Heart left ventricle (tissue), 16 donors: ENCODE data around the gene AMPD1. TPM values are rescaled to one million over a fixed set of nuclear protein-coding genes. Genes with fewer than 3 reads are reported as not detected.

Experiments
- ATAC-seq, 4 donors: fragments of 200-7000 bp; cut with Tn5 transposase; one replicate each; pipeline ENCODE4 v1.9.1; 2020 to 2022; ENCODE audit warnings: moderate library complexity in 4 of 4, mild to moderate bottlenecking in 3 of 4, moderate number of reproducible peaks in 1 of 4
- DNase-seq, 5 donors: peaks; one replicate each; pipeline ENCODE4 v3.0.0-alpha.2; 2020
- H3K27ac ChIP-seq, 12 donors: fragments of 200-600 bp; sonication (generic) in 4 of 12; one replicate each; pipeline versions ENCODE4 v1.5.0 to v1.8.0; 2016 to 2022; ENCODE audit warnings: mild to moderate bottlenecking in 2 of 12
- H3K27me3 ChIP-seq, 9 donors: fragments of 200-600 bp; sonication (generic) in 2 of 9; one replicate each; pipeline versions ENCODE4 v1.5.1 to v1.8.0; 2016 to 2022; ENCODE audit warnings: mild to moderate bottlenecking in 3 of 9
- H3K36me3 ChIP-seq, 9 donors: fragments of 200-600 bp; sonication (generic) in 2 of 9; one replicate each; pipeline versions ENCODE4 v1.5.0 to v1.8.0; 2018 to 2022; ENCODE audit warnings: mild to moderate bottlenecking in 2 of 9
- H3K4me1 ChIP-seq, 12 donors: fragments of 200-600 bp; sonication (generic) in 4 of 12; one replicate each; pipeline versions ENCODE4 v1.5.0 to v1.8.0; 2016 to 2022; ENCODE audit warnings: mild to moderate bottlenecking in 3 of 12
- H3K4me3 ChIP-seq, 12 donors: fragments of 200-600 bp; sonication (generic) in 4 of 12; one replicate each; pipeline versions ENCODE4 v1.5.0 to v1.8.0; 2017 to 2022; ENCODE audit warnings: mild to moderate bottlenecking in 9 of 12, moderate library complexity in 4 of 12
- H3K9me3 ChIP-seq, 12 donors: fragments of 200-600 bp; sonication (generic) in 4 of 12; one replicate each; pipeline versions ENCODE4 v1.5.0 to v1.8.0; 2016 to 2022; ENCODE audit warnings: mild to moderate bottlenecking in 1 of 12
- CTCF ChIP-seq, 12 donors: fragments of 200-600 bp; sonication (generic) in 4 of 12; IDR thresholded peaks; one replicate each; pipeline versions ENCODE4 v1.5.0 to v1.8.0; 2018 to 2022; ENCODE audit warnings: antibody characterized with exemption in 12 of 12, mild to moderate bottlenecking in 5 of 12
- POLR2A ChIP-seq, 2 donors: fragments of 450-650 bp; IDR thresholded peaks; one replicate each; pipeline ENCODE4 v1.6.1; 2017; ENCODE audit warnings: antibody characterized with exemption in 2 of 2, mild to moderate bottlenecking in 2 of 2, moderate library complexity in 2 of 2
- WGBS, 4 donors: extraction: QIAGEN DNeasy Blood & Tissue Kit in 2 of 4; methylation state at CpG; one replicate each; pipeline versions ENCODE4 v1.1.5 to v1.1.7; 2013 to 2018; 5-methylcytosine and 5-hydroxymethylcytosine counted together
- intact Hi-C, 10 donors: fragments of 100-400 bp; cut with DNase I; formaldehyde crosslinking; loops; one replicate each; pipeline versions ENCODE4 v1.11.1 to v1.14.2; 2022
- polyA plus RNA-seq, 2 donors: library from polyadenylated mRNA; stranded (reverse); fragments of 200-250 nt; gene quantifications; one replicate each; pipeline ENCODE4 v1.2.3, GENCODE V29; 2013
- total RNA-seq, 9 donors: library from RNA; depleted of rRNA in 2 of 9; stranded (reverse); fragments of >200 nt in 2 of 9; fragmentation: NEBNext Ultra II Directional in 3 of 9; extraction: Animal tissue kit (Norgen Biotek cat#: 25700) in 3 of 9; gene quantifications; one replicate each; pipeline versions ENCODE4 v1.1.0 to v1.2.4, GENCODE V29; 2016 to 2023
- donor health status: ischemic (EF 13 %, LVEDD 7.1; RV severe dilation, severe dysfunction).
- donor health status: healthy with polysubstance abuse.
- donor health status: DM: no; HTN: yes; CAD: no.
- donor health status: DM: no; HTN: no; CAD: no.
- donor health status: ischemic (EF 25% LVEDD 6.9; RV normal size, moderate dysfunction).
- donor health status: ischemic (EF 25% LVEDD 5.7; RV mildly dilated, moderate dysfunction).
- donor health status: healthy.
- donor health status: DM: yes; HTN: yes; CAD: no.
- donor health status: ischemic (EF 35%, LVEDD 5.7; RV mildly dilated, moderate dysfunction).
- donor health status: nonischemic (EF 11% LVEDD 7.7; RV severe dilation, severe dysfunction).
- donor health status: DM: yes; HTN: yes; CAD: no.
- donor health status: PGD.
- donor health status: ischemic (EF 29% LVEDD 5.4; RV normal size, mild dysfunction).
- donor health status: nonischemic (EF 23%, LVEDD 6.1; RV moderate dilation, normal function).

Gene AMPD1
- total and polyA plus RNA-seq, 11 donors: not detected

DNA sequence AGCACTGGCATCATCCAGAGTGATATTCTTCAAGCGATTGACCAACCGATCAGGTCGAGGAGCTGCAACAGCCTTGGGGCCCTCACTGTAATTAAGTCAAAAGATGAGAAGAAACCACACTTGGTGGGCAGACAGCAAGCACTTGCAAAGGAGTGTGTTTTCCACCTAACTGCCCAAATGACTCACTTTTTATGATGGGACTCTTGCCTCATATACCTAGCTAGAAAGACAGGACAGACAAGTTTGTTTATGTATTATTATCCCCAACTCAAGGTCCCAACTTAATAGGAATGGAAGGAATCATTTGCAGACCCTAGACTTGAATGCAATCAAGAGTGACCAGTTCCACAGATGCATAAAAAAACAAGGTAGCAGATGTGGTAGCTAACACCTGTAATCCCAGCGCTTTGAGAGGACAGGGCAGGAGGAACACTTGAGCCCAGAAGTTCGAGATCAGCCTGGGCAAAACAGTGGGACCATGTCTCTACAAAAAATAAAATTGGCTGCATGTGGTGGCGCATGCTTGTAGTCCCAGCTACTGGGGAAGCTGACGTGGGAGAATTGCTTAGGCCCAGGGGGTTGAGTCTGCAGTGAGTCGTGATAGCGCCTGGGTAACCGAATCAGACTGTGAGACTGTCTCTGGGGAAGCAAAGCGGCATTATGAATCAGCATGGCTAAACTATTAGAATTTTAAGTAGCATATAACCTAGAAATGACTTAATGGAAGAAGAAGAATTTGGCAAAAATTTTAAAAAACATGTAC lies 23.5 kb upstream of the AMPD1 start:
- intact Hi-C loops: loop anchor here in 5 of 10 donors (5.0 to 10.0 kb wide), 6 partner anchors 33 to 372 kb away; partner anchors contain the start of genes BCAS2 (in 3 of the 5) and CSDE1 (in 2 of the 5)
- 90 to 94% (median 93%) methylated on average over 11 of the region's 11 CpGs for WGBS, 4 donors
- Histone ChIP-seq H3K4me3 (no peak overlapping the region), H3K4me1 (peaks cover 0 to 33% (median 23%) of the 10 kb centered on the region in 12 donors), H3K9me3 (no peaks in the 10 kb centered on the region), H3K36me3 (peaks cover 0 to 82% (median 72%) of the 10 kb centered on the region in 9 donors), H3K27me3 (no peaks in the 10 kb centered on the region), H3K27ac (no peak overlapping the region)
- ATAC-seq (no peak), DNase-seq (no peak)
- no peak for TF ChIP-seq POLR2A (IDR thresholded peaks at IDR 0.05)
- TF ChIP-seq CTCF (IDR thresholded peaks at IDR 0.05): no peak

DNA sequence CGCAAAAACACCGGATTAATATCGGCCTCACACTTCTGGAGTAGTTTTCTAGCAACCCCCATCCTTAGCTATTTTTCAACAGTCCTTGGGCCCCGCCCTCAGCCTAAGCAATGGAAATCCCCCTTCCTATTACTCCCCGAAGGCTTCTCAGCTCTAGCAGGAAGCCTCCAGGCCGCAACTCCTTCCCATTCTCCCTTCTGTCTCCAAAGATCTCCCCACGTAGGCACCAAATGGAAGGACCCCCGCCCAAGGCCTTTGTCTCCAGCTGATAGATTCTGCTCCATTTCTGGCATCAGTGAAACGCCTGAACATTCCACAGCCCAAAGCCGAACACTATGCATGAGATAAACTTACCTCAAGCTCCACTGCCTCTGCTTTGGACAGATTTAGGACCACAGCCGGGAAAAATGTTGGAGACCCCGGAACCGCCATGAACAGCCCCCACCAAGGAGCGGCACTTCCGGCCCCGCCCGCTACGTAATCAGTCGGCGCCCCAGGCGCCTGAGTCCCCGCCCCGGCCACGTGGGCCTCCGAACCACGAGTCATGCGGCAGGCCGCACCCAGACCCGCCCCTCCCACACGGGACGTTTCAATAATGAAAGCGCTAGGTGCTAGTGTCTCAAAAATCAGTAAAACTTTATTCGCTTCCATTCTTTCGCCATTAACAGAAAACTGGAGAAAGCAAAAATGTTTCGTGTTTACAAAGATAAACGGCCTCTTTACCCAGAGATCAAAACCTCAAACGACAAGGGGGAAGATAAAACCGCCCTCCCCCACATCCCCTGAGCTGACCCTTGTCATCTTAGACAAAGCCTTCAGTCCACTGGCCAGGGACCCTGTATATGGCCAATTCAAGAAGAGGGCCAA lies 21.2 kb upstream of the AMPD1 start, which contains the start of gene NRAS:
Gene NRAS (minus strand): TSS at position 468 of the 867 bp plus-strand sequence. CDS start 611 bp downstream, outside the sequence.
- ATAC-seq (peak; percentile 98 to 100 (median 100)), DNase-seq (peak; percentile 95 to 97 (median 96))
- 0 to 1% (median 1%) methylated on average over 37 to 38 of the region's 38 CpGs for whole genome bisulfite sequencing, 4 donors
- Histone ChIP-seq H3K36me3 (peaks cover 0 to 82% (median 72%) of the 10 kb centered on the region in 9 donors), H3K27me3 (no peaks in the 10 kb centered on the region), H3K27ac (peak within 1 kb of the TSS; percentile 37 to 96 (median 88)), H3K4me1 (peaks cover 0 to 38% (median 19%) of the 10 kb centered on the region in 12 donors), H3K4me3 (peak within 1 kb of the TSS; percentile 61 to 94 (median 83)), H3K9me3 (no peaks in the 10 kb centered on the region)
- peak in 1 of 2 donors; percentile 57 for TF ChIP-seq POLR2A (IDR thresholded peaks at IDR 0.05)
- no peak for TF ChIP-seq CTCF (IDR thresholded peaks at IDR 0.05)
- intact Hi-C loops: loop anchor here in 7 of 10 donors (2.0 to 10.0 kb wide), 11 partner anchors 34 to 369 kb away; partner anchors contain the start of genes BCAS2 (in 5 of the 7), CSDE1 (in 3 of the 7) and SIKE1 (in 1 of the 7)

DNA sequence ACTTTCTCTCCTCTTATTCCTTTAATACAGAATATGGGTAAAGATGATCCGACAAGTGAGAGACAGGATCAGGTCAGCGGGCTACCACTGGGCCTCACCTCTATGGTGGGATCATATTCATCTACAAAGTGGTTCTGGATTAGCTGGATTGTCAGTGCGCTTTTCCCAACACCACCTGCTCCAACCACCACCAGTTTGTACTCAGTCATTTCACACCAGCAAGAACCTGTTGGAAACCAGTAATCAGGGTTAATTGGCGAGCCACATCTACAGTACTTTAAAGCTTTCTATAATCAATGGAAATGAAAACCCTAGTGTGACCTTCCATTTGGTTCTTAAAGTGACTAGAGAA lies 20.6 kb upstream of the AMPD1 start:
- peak in 1 of 4 donors; percentile 8 for ATAC-seq
- TF ChIP-seq CTCF (IDR thresholded peaks at IDR 0.05) (no peak), POLR2A (IDR thresholded peaks at IDR 0.05) (no peak)

More for the DNA sequence above, 20.6 kb upstream of the AMPD1 start:
- no peaks in the 10 kb centered on the region for H3K27me3 ChIP-seq
- H3K4me1 ChIP-seq: peaks cover 0 to 38% (median 19%) of the 10 kb centered on the region in 12 donors
- H3K4me3 ChIP-seq: peak overlapping the region; percentile 61 to 94 (median 83)
- peak overlapping the region; percentile 37 to 96 (median 88) for H3K27ac ChIP-seq
- no peaks in the 10 kb centered on the region for H3K9me3 ChIP-seq
- H3K36me3 ChIP-seq: peaks cover 0 to 82% (median 72%) of the 10 kb centered on the region in 9 donors
- intact Hi-C loops: loop anchor here in 7 of 10 donors (2.0 to 10.0 kb wide), 11 partner anchors 35 to 369 kb away; partner anchors contain the start of genes BCAS2 (in 5 of the 7), CSDE1 (in 3 of the 7) and SIKE1 (in 1 of the 7)
- no peak for DNase-seq
- WGBS, 4 donors: 29 to 37% (median 33%) methylated on average over 4 of the region's 4 CpGs
